ENCODE results near the gene PDSS2.
A peak's percentile ranks its signal among the peaks of the same experiment; 100 is the strongest.

PDSS2 gene

GRCh38 chr6:107116931-107117330 is 342.4 kb downstream of the PDSS2 start:
- H3K36me3 ChIP-seq (ENCODE audit: insufficient read depth, low read length): no peaks in the 10 kb centered on the region
- peak overlapping the region; percentile 87 for H3K9ac ChIP-seq (ENCODE audit: low read depth, low read length)
- H3K9me3 ChIP-seq (ENCODE audit: control insufficient read depth, insufficient read depth, low read length): no peaks in the 10 kb centered on the region
- H3K4me1 ChIP-seq (ENCODE audit: insufficient read depth, low read length): peaks cover 27% of the 10 kb centered on the region

- Histone ChIP-seq H3K36me3 (ENCODE audit: insufficient read depth, low read length) (no peaks in the 10 kb centered on the region), H3K4me1 (ENCODE audit: insufficient read depth, low read length) (peaks cover 22% of the 10 kb centered on the region), H3K9me3 (ENCODE audit: control insufficient read depth, insufficient read depth, low read length) (no peaks in the 10 kb centered on the region), H3K9ac (ENCODE audit: low read depth, low read length) (peak overlapping the region; percentile 87)
Measured at GRCh38 chr6:107116328-107116892, 343.0 kb downstream of the PDSS2 start.

DNA sequence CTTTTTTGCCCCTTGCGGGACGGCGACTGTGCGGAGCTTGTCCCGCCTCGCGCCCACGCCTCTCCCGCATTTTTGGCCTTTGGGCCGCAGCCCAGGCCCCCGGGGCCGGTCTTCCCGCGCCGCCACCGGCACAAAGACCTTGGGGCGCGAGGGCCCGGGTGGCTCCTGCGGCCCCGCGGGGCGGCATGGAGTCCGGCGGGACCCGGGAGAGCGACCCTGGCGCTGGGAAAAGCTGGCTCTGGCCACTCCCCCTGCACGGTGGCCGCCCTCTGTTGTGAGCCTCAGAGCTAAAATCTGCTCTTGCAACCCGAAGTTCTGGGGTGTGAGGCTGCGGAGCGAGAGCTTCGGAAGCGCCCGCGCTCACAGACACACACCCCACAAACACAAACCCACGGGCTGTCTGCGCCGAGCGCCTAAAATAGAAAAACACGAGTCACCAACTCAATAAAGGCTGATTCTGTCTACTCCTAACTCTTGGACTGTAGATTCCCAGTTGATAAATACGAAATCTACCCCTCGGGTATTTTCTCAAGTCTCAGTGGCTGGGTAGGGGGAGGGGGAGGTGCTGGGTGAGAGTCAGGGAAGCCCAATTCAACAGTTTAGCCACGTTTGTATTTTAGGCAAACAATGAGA is 343.6 kb downstream of the PDSS2 start:
- peaks cover 19% of the 10 kb centered on the region for H3K4me1 ChIP-seq (ENCODE audit: insufficient read depth, low read length)
- no peaks in the 10 kb centered on the region for H3K9me3 ChIP-seq (ENCODE audit: control insufficient read depth, insufficient read depth, low read length)
- H3K9ac ChIP-seq (ENCODE audit: low read depth, low read length): peak overlapping the region; percentile 87
- no peaks in the 10 kb centered on the region for H3K36me3 ChIP-seq (ENCODE audit: insufficient read depth, low read length)

DNA sequence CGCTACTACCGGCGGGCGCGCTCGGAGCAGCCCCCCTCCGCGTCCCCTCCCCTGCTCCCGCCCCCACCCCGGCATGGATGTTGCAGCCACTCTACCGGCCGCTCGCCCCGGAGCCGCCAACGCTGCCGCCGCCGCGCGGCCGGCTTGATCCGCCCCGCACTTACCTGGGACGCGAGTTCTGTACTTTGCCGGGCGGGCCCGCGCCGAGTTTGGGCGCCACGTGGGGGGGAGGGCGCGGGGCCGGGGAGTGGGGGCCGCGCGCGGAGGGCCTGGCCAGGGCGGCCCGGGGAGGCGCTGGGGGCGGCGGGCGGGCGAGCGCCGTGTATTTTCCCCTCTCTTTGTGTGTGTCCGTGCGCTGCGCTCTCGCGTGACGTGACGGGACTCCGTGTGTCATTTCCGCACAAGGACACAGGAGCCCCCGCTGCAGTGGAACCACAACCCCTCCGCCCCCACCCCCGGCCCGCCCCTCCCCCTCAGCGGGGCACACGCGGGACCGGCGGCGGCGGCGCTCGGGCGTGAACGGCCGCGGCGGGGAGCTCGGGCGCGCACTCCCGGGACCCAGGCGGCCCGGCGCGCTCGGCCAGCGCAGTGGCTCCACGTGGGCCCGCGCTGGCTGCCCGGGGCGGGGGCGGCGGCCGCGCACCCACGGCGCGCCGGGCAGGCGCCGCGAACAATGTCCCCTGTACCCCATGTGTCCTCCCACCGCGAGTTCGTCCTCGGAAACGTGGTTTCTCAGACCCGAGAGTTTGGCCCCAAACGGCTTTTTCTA is 344.3 kb downstream of the PDSS2 start, which contains the start of gene BEND3:
TSS of gene BEND3 (minus strand) at position 590 of the 769 bp plus-strand sequence. CDS start 16,230 bp downstream, outside the sequence.
- Histone ChIP-seq H3K4me1 (ENCODE audit: insufficient read depth, low read length) (peaks cover 19% of the 10 kb centered on the region), H3K9ac (ENCODE audit: low read depth, low read length) (peak within 1 kb of the TSS; percentile 87), H3K36me3 (ENCODE audit: insufficient read depth, low read length) (no peaks in the 10 kb centered on the region), H3K9me3 (ENCODE audit: control insufficient read depth, insufficient read depth, low read length) (no peaks in the 10 kb centered on the region)

- peak overlapping the region; percentile 87 for H3K9ac ChIP-seq (ENCODE audit: low read depth, low read length)
- no peaks in the 10 kb centered on the region for H3K36me3 ChIP-seq (ENCODE audit: insufficient read depth, low read length)
- peaks cover 19% of the 10 kb centered on the region for H3K4me1 ChIP-seq (ENCODE audit: insufficient read depth, low read length)
- H3K9me3 ChIP-seq (ENCODE audit: control insufficient read depth, insufficient read depth, low read length): no peaks in the 10 kb centered on the region
Measured at GRCh38 chr6:107114213-107114925, 345.0 kb downstream of the PDSS2 start.

GRCh38 chr6:107110200-107110599 is 349.2 kb downstream of the PDSS2 start:
- no peaks in the 10 kb centered on the region for H3K36me3 ChIP-seq (ENCODE audit: insufficient read depth, low read length)
- no peaks in the 10 kb centered on the region for H3K9me3 ChIP-seq (ENCODE audit: control insufficient read depth, insufficient read depth, low read length)
- H3K4me1 ChIP-seq (ENCODE audit: insufficient read depth, low read length): peaks cover 15% of the 10 kb centered on the region
- no peak overlapping the region for H3K9ac ChIP-seq (ENCODE audit: low read depth, low read length)

- peaks cover 14% of the 10 kb centered on the region for H3K4me1 ChIP-seq (ENCODE audit: insufficient read depth, low read length)
Measured at GRCh38 chr6:107108201-107108890, 351.0 kb downstream of the PDSS2 start.

DNA sequence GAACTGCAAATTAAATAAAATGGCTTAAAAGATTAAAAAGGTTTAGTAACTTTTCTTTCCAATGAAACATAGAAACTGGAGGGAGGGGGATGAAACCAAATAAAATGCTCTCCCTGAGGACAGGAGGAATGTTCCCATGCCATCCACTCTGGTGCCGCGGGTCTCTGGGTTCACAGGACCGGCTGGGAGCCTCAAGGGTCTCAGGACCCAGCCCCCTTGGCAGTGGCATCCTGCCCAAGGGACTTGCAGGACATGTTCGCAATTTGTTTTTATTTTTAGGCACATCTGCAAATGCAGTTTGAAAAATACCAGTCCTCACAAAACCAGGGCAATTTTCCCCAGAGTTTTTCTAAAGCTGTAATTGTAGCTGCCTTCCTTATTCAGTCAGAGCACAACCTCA is 351.6 kb downstream of the PDSS2 start:
- H3K36me3 ChIP-seq (ENCODE audit: insufficient read depth, low read length): no peaks in the 10 kb centered on the region
- no peaks in the 10 kb centered on the region for H3K9me3 ChIP-seq (ENCODE audit: control insufficient read depth, insufficient read depth, low read length)
- H3K9ac ChIP-seq (ENCODE audit: low read depth, low read length): no peak overlapping the region
- peaks cover 19% of the 10 kb centered on the region for H3K4me1 ChIP-seq (ENCODE audit: insufficient read depth, low read length)

More at GRCh38 chr6:107108201-107108890, 351.0 kb downstream of the PDSS2 start:
- Histone ChIP-seq H3K36me3 (ENCODE audit: insufficient read depth, low read length) (no peaks in the 10 kb centered on the region), H3K9me3 (ENCODE audit: control insufficient read depth, insufficient read depth, low read length) (no peaks in the 10 kb centered on the region), H3K9ac (ENCODE audit: low read depth, low read length) (no peak overlapping the region)

DNA sequence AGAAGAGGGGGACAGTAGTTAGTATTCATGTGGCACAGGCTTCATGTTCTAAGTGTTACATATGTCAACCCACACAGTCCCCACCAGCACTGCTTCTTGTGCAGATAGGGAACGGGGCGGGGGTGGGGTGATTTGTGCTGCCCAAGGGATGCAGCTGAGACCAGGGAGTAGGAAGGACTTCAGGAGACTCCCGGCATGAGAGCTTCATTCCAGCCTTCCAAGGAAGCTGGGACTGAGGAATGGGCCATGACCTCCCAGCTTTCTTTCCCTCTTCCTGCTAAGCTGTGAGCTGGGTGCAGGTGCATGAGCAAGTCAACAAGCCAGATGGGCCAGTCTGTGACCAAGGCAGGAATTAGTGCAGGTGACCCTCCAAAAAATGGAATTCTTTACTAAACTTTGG is 353.2 kb downstream of the PDSS2 start:
- Histone ChIP-seq H3K9me3 (ENCODE audit: control insufficient read depth, insufficient read depth, low read length) (no peaks in the 10 kb centered on the region), H3K9ac (ENCODE audit: low read depth, low read length) (no peak overlapping the region; the same call in 1 of the 2 replicates), H3K4me1 (ENCODE audit: insufficient read depth, low read length) (peaks cover 29% of the 10 kb centered on the region), H3K36me3 (ENCODE audit: insufficient read depth, low read length) (no peaks in the 10 kb centered on the region)

- Histone ChIP-seq H3K4me1 (ENCODE audit: insufficient read depth, low read length) (peaks cover 29% of the 10 kb centered on the region), H3K36me3 (ENCODE audit: insufficient read depth, low read length) (no peaks in the 10 kb centered on the region), H3K9ac (ENCODE audit: low read depth, low read length) (no peak overlapping the region), H3K9me3 (ENCODE audit: control insufficient read depth, insufficient read depth, low read length) (no peaks in the 10 kb centered on the region)
Measured at GRCh38 chr6:107105511-107106116, 353.8 kb downstream of the PDSS2 start.

- no peaks in the 10 kb centered on the region for H3K9me3 ChIP-seq (ENCODE audit: control insufficient read depth, insufficient read depth, low read length)
- peaks cover 25% of the 10 kb centered on the region; the same call in 1 of the 2 replicates for H3K4me1 ChIP-seq (ENCODE audit: insufficient read depth, low read length)
- H3K9ac ChIP-seq (ENCODE audit: low read depth, low read length): no peak overlapping the region
- no peaks in the 10 kb centered on the region for H3K36me3 ChIP-seq (ENCODE audit: insufficient read depth, low read length)
Measured at GRCh38 chr6:107103082-107103481, 356.3 kb downstream of the PDSS2 start.

Data from ES-I3 (cell line).